GM12864 (cell line): ENCODE data around the gene ACOT12.

Source experiments
- DNase-seq: peaks from one replicate; pipeline ENCODE4 v3.0.0-alpha.2; 2011; ENCODE audit warnings: low read depth
- H3K4me3 ChIP-seq: 2 replicates; pipeline ENCODE4 v1.5.1; 2011; ENCODE audit warnings: mild to moderate bottlenecking, low read depth, low read length, control low read depth
- TF ChIP-seq, protein P1 (sequence below): IDR thresholded peaks from 2 replicates; pipeline ENCODE4 v1.5.1; 2011; ENCODE audit warnings: low read depth, mild to moderate bottlenecking, moderate library complexity, low read length, control low read depth, inconsistent platforms; ENCODE audit errors: missing control alignments

ACOT12 gene

DNA sequence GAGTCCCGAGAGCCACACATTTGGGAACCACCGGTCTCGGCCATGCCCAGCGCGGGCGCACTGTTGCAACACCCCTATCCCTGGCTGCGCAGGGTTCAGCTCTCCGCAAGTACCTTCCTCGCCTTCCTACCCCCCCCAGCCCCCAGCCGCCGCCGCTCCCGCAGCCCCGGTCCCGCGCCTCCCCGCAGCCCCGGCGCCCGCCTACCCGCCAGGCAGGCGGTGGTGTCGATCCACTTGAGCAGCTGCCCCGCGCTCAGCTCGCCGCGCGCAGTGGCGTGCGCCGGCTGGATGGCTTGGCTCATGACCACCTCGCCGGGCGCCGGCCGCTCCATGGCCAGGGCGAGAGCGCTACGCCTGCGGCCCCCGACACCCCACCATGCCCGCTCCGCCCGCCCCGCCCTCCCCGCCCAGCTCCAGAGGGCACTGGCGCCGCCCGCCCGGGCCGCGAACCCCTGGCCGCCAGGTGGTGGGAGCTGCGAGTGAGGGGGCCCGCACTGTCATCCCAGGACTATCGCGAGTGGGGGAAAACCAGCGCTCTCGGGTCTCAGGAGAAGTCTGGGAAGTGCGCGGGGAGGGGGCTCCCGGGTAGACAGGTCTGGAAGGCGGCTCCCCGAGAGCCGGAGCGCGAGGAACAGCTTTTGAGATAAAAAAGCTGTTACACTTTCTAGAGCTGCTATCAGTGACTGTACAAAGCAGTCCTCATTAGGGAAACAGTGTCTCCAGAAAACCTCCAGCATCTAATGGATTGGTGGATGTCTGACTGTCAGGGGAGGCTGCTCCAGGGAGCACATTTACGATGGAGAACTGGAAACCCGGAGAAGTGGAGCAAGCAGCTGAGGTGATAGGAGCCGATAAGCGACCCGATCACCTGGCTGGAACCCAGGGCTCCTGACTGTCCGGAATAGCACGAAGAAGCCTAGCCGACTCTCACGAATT is at the start of gene ACOT12:
Gene ACOT12, minus strand, starts transcription at position 352 of the 936 bp plus-strand sequence. Its CDS starts 20 bp downstream, at position 332.
- no peak for DNase-seq
- TF ChIP-seq, protein P1, sequence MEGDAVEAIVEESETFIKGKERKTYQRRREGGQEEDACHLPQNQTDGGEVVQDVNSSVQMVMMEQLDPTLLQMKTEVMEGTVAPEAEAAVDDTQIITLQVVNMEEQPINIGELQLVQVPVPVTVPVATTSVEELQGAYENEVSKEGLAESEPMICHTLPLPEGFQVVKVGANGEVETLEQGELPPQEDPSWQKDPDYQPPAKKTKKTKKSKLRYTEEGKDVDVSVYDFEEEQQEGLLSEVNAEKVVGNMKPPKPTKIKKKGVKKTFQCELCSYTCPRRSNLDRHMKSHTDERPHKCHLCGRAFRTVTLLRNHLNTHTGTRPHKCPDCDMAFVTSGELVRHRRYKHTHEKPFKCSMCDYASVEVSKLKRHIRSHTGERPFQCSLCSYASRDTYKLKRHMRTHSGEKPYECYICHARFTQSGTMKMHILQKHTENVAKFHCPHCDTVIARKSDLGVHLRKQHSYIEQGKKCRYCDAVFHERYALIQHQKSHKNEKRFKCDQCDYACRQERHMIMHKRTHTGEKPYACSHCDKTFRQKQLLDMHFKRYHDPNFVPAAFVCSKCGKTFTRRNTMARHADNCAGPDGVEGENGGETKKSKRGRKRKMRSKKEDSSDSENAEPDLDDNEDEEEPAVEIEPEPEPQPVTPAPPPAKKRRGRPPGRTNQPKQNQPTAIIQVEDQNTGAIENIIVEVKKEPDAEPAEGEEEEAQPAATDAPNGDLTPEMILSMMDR = no peak
- H3K4me3 ChIP-seq = no peak within 1 kb of the TSS

DNA sequence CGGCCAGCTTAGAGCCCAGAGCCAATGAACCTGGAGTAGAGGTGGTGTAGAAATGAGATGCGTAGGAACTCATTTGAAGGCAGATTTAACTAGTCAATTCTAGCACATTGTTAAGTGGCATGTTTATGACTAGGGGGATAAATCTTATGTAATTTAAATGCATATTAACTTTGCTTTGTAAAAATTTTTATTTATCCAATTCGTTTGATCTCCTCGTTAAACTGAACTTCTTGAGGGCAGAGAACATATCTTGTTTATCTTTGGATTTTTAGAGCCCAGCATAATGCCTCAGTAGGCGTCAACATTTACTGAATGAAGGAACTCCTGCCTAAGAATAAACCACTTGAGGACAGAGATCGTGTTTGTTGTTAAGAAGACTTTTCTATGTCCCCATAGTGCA is 41.1 kb upstream of the ACOT12 start:
- DNase-seq = no peak
- no peak overlapping the region for H3K4me3 ChIP-seq
- TF ChIP-seq, protein P1 = no peak

DNA sequence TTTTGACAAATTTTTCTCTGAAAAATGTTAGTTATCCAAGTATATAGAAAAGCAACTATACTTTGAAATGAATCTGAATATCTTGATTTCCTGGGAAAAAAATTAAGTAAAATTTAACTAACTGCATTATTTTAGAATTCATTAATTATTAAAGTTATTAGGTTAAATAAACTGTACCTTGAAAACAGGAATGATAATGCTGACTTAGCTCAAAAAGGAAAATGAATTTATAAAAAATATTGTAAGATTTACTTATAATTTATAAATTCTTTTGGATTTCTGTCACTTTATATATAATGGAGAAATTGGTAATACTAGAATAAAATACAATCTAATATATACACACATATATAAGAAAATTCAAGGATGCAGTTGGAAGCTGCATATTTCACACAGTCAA is 36.1 kb upstream of the ACOT12 start:
- TF ChIP-seq, protein P1 = no peak
- no peak overlapping the region for H3K4me3 ChIP-seq
- no peak for DNase-seq

DNA sequence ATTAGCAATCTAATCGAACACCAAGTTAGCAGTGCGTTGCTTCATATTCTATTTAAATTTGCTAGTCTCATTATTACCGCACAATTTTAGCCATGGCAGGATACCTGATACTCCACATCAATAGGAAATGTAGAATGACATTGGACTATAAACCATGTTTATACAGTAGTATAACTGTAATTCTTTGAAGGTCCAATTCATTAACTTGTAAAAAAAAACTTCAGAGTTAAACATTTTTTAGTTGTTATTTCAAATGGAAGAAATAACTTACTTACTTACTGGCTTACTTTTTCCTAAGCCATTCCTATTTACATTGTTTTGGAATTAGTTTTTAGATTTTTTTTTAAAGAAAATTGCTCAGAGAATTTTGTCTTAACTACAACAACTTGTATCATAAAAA is 35.4 kb upstream of the ACOT12 start:
- DNase-seq = no peak
- no peak overlapping the region for H3K4me3 ChIP-seq
- TF ChIP-seq, protein P1 = no peak

DNA sequence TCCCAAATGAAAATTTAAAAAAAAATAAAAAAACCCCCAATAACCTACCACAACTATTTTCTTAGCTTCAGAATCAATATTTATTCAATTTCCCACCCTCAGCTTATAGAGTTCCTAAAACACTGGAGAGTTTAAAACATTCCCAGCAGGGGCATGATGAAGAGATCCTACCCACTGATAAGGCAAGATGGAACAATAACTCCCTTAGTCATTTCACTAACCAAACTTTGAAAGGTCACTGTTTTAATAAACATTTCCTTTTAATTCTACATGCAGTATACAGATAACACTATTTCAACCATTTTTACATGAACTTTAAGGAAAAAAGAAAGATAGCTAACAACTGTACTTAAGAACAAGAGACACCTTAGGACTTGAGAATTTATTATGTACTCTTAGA is 34.9 kb upstream of the ACOT12 start:
- TF ChIP-seq, protein P1 = no peak
- DNase-seq = no peak
- no peak overlapping the region for H3K4me3 ChIP-seq

DNA sequence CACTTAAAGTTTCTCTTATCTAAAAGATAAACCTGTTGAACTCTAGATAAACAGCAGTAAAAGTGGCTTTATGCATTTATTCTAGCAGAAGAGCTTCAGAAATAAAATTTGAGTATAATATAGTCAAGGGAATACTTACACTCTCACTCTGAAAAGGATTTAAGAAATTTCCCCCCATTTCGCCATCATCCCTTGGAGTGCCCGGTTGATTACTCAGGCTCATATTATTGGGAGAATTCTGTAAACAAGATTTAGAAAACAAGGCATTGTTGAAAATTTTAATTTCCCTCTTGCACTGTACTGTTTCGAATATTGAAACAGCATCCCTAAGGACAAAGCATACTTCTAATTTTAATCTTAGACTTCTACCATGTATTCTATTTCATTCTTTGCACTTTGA is 34.5 kb upstream of the ACOT12 start:
- TF ChIP-seq, protein P1 = no peak
- DNase-seq = no peak
- no peak overlapping the region for H3K4me3 ChIP-seq

DNA sequence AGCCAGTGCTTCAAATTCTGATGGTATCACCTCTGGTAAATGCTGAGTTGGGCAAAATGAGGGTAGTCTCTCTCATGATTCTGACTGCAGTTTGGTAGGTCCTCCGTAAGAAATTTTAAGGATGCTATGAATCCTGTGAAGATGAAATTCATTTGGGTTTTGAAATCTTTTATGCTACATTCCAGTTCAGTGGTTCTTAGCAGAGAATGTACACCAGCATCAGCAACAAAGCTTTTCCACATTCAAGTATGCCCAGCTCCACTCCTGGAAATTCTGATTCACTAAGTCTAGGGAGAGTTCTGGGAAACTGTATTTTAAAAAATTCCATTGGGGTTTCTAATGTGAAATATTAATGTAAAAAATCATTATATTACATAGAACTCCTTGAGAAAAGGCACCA is 33.6 kb upstream of the ACOT12 start:
- TF ChIP-seq, protein P1 = no peak
- H3K4me3 ChIP-seq = no peak overlapping the region
- no peak for DNase-seq
